ENCODE data around the gene C11orf68. TPM values are rescaled to one million over a fixed set of nuclear protein-coding genes. Genes with fewer than 3 reads are reported as not detected.

C11orf68 gene
- total and polyA plus RNA-seq, 9 of the 15 experiments (the other 6 are each of a cell fraction or from before 2014, with no cell fraction given) = 3.6 to 35.9 (median 12.8) TPM

DNA sequence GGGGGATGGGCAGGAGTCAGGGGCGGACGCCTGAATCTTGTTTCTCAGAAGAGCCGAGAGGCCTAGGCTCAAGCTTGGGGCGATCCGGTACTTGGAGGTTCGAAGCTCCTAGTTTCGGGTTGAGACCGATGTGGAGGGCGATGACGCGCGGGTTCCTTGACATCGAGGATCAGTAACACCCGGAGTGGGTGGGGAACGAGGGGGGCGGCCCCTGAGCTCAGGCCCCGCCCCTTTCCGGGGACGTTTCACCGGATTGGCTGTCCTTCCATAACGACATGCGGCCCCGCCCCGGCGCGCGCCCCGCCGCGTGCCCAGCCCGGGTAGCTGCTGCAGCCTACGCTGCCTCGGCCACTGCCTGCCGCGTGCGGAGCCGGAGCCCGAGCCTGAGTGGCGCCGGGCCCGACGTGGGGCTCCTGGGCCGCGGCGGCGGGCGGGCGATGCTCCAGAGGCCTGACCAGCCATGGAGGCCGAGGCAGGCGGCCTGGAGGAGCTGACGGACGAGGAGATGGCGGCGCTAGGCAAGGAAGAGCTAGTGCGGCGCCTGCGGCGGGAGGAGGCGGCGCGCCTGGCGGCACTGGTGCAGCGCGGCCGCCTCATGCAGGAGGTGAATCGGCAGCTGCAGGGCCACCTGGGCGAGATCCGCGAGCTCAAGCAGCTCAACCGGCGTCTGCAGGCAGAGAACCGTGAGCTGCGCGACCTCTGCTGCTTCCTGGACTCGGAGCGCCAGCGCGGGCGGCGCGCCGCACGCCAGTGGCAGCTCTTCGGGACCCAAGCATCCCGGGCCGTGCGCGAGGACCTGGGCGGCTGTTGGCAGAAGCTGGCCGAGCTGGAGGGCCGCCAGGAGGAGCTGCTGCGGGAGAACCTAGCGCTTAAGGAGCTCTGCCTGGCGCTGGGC, 28.3 kb downstream of the C11orf68 start, which contains the start of gene CCDC85B (continued):
- TF ChIP-seq UBTF (IDR thresholded peaks at IDR 0.05; ENCODE audit: borderline replicate concordance in 1 of 2, low read depth in 2 of 2, low read length in 2 of 2) (no peak), RBBP5 (IDR thresholded peaks at IDR 0.05; ENCODE audit: borderline replicate concordance, insufficient read depth, low read length, poor library complexity, severe bottlenecking) (peak; percentile 39), BRCA1 (IDR thresholded peaks at IDR 0.05) (no peak), BRCA1 (CRISPR knock-in tag; IDR thresholded peaks at IDR 0.05) (no peak), MEIS2 (IDR thresholded peaks at IDR 0.05; ENCODE audit: partially characterized antibody) (peak; percentile 84), HCFC1 (IDR thresholded peaks at IDR 0.05; ENCODE audit: low read depth, low read length) (no peak), IFI16 (CRISPR knock-in tag; IDR thresholded peaks at IDR 0.05) (no peak), ERF (CRISPR knock-in tag; IDR thresholded peaks at IDR 0.05) (peak; percentile 91; the same call in 1 of the 2 replicates), ZNF699 (CRISPR knock-in tag; IDR thresholded peaks at IDR 0.05; ENCODE audit: insufficient replicate concordance) (no peak), PRMT5 (CRISPR knock-in tag; IDR thresholded peaks at IDR 0.05) (no peak), ZNF644 (tag; IDR thresholded peaks at IDR 0.05; ENCODE audit: low read depth) (no peak), ZNF121 (CRISPR knock-in tag; conservative IDR thresholded peaks at IDR 0.05) (0 out of 2 replicates have a peak, but pooled peaks have one; percentile 11), HMG20A (CRISPR knock-in tag; conservative IDR thresholded peaks at IDR 0.05) (no peak), GTF2E2 (tag; IDR thresholded peaks at IDR 0.05) (0 out of 2 replicates have a peak, but pooled peaks have one; percentile 24), POLR3G (IDR thresholded peaks at IDR 0.05; ENCODE audit: extremely low read depth, insufficient read length, insufficient replicate concordance) (no peak), DNMT1 (IDR thresholded peaks at IDR 0.05) (no peak), EGR1 (conservative IDR thresholded peaks at IDR 0.05) (peak; percentile 26; the same call in 1 of the 2 replicates), POLR2G (IDR thresholded peaks at IDR 0.05; ENCODE audit: low read depth, low read length) (peak; percentile 93), C11orf30 (IDR thresholded peaks at IDR 0.05; ENCODE audit: low read depth) (no peak), ZNF174 (CRISPR knock-in tag; IDR thresholded peaks at IDR 0.05) (no peak), PHTF2 (CRISPR knock-in tag; IDR thresholded peaks at IDR 0.05) (no peak), RBFOX2 (IDR thresholded peaks at IDR 0.05; ENCODE audit: low read depth, low read length) (peak; percentile 91)
- TF ChIP-seq, protein P1, sequence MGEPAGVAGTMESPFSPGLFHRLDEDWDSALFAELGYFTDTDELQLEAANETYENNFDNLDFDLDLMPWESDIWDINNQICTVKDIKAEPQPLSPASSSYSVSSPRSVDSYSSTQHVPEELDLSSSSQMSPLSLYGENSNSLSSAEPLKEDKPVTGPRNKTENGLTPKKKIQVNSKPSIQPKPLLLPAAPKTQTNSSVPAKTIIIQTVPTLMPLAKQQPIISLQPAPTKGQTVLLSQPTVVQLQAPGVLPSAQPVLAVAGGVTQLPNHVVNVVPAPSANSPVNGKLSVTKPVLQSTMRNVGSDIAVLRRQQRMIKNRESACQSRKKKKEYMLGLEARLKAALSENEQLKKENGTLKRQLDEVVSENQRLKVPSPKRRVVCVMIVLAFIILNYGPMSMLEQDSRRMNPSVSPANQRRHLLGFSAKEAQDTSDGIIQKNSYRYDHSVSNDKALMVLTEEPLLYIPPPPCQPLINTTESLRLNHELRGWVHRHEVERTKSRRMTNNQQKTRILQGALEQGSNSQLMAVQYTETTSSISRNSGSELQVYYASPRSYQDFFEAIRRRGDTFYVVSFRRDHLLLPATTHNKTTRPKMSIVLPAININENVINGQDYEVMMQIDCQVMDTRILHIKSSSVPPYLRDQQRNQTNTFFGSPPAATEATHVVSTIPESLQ (CRISPR knock-in tag; IDR thresholded peaks at IDR 0.05) = no peak; the same call in 1 of the 2 replicates
- TF ChIP-seq, protein P2, sequence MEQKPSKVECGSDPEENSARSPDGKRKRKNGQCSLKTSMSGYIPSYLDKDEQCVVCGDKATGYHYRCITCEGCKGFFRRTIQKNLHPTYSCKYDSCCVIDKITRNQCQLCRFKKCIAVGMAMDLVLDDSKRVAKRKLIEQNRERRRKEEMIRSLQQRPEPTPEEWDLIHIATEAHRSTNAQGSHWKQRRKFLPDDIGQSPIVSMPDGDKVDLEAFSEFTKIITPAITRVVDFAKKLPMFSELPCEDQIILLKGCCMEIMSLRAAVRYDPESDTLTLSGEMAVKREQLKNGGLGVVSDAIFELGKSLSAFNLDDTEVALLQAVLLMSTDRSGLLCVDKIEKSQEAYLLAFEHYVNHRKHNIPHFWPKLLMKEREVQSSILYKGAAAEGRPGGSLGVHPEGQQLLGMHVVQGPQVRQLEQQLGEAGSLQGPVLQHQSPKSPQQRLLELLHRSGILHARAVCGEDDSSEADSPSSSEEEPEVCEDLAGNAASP (IDR thresholded peaks at IDR 0.05) = no peak
